22Rv1 (cell line): ENCODE measurements around the gene MYLK3.

Source experiments
- CTCF ChIP-seq: fragments of 450-650 bp; IDR thresholded peaks from 2 replicates; pipeline ENCODE4 v1.5.1; 2017; ENCODE audit warnings: mild to moderate bottlenecking
- ZFX ChIP-seq: fragments of 450-650 bp; IDR thresholded peaks from 2 replicates; pipeline ENCODE4 v1.6.1; 2017; ENCODE audit warnings: antibody characterized with exemption, borderline replicate concordance

GRCh38 chr16:46715769-46716305 lies 32.3 kb downstream of the MYLK3 start:
- TF ChIP-seq CTCF: no peak
- no peak for TF ChIP-seq ZFX
